ENCODE measurements around the gene FRAS1.
"Not testable (repeated sequence)": the region's sequence is repeated elsewhere in the genome, so short reads cannot be mapped to it uniquely, and the experiment has no call there.

The FRAS1 gene

GRCh38 chr4:78524009-78524408 lies 466.9 kb downstream of the FRAS1 start:
- FAIRE-seq: no peak

GRCh38 chr4:78525559-78525958 lies 468.4 kb downstream of the FRAS1 start:
- no peak for FAIRE-seq

- no peak for FAIRE-seq
Measured at GRCh38 chr4:78527103-78527502, 470.0 kb downstream of the FRAS1 start.

GRCh38 chr4:78527555-78527954 lies 470.4 kb downstream of the FRAS1 start:
- FAIRE-seq: no peak

- no peak for FAIRE-seq
Measured at GRCh38 chr4:78528327-78528726, 471.2 kb downstream of the FRAS1 start.

GRCh38 chr4:78529569-78530209 lies 472.6 kb downstream of the FRAS1 start:
- no peak for FAIRE-seq

GRCh38 chr4:78532046-78532445 lies 474.9 kb downstream of the FRAS1 start:
- no peak for FAIRE-seq

GRCh38 chr4:78533854-78534253 lies 476.7 kb downstream of the FRAS1 start:
- no peak for FAIRE-seq

GRCh38 chr4:78534286-78534955 lies 477.3 kb downstream of the FRAS1 start:
- FAIRE-seq: no peak

- no peak for FAIRE-seq
Measured at GRCh38 chr4:78542373-78542772, 485.2 kb downstream of the FRAS1 start.

GRCh38 chr4:78543424-78544125 lies 486.5 kb downstream of the FRAS1 start:
- no peak for FAIRE-seq

- FAIRE-seq: no peak
Measured at GRCh38 chr4:78544678-78545077, 487.6 kb downstream of the FRAS1 start.

GRCh38 chr4:78545275-78546246 lies 488.4 kb downstream of the FRAS1 start:
- no peak for FAIRE-seq

- not testable (repeated sequence) for FAIRE-seq
Measured at GRCh38 chr4:78547899-78548298, 490.8 kb downstream of the FRAS1 start.

- FAIRE-seq: not testable (repeated sequence)
Measured at GRCh38 chr4:78548889-78549288, 491.8 kb downstream of the FRAS1 start.

GRCh38 chr4:78551420-78552351 lies 494.6 kb downstream of the FRAS1 start, which contains the start of gene ANXA3:
TSS of gene ANXA3 (plus strand) at chr4:78551770. CDS start at chr4:78554474, 2,704 bp downstream.
- FAIRE-seq: no peak

GRCh38 chr4:78552389-78553042 lies 495.4 kb downstream of the FRAS1 start:
- no peak for FAIRE-seq

GRCh38 chr4:78553043-78553396 lies 495.9 kb downstream of the FRAS1 start:
- FAIRE-seq: no peak

GRCh38 chr4:78553529-78554060 lies 496.5 kb downstream of the FRAS1 start:
- FAIRE-seq: no peak

GRCh38 chr4:78556665-78557064 lies 499.5 kb downstream of the FRAS1 start:
- FAIRE-seq: no peak

- FAIRE-seq: no peak
Measured at GRCh38 chr4:78557841-78558240, 500.7 kb downstream of the FRAS1 start.
